ENCODE data around the gene SERINC2. TPM values are rescaled to one million over a fixed set of nuclear protein-coding genes. Genes with fewer than 3 reads are reported as not detected.

Gene SERINC2
- total RNA-seq, 3 donors from 2014 or later (not counting 1 experiment from before 2014, with no cell fraction given), result 0.25 to 1.1 (median 0.40) TPM

- no peak overlapping the region for H3K27ac Mint-ChIP-seq
- Histone ChIP-seq H3K27me3 (ENCODE audit: control insufficient read depth, insufficient read depth, low read length) (no peaks in the 10 kb centered on the region), H3K36me3 (ENCODE audit: control insufficient read depth, insufficient read depth, low read length) (no peaks in the 10 kb centered on the region), H3K4me3 (ENCODE audit: low read length) (no peak overlapping the region), H3K9me3 (ENCODE audit: control insufficient read depth, insufficient read depth, low read length) (no peaks in the 10 kb centered on the region), H3K4me1 (ENCODE audit: control insufficient read depth, insufficient read depth, low read length) (peaks cover 9% of the 10 kb centered on the region), H3K27ac (ENCODE audit: low read length) (no peak overlapping the region)
- TF ChIP-seq, protein P1, sequence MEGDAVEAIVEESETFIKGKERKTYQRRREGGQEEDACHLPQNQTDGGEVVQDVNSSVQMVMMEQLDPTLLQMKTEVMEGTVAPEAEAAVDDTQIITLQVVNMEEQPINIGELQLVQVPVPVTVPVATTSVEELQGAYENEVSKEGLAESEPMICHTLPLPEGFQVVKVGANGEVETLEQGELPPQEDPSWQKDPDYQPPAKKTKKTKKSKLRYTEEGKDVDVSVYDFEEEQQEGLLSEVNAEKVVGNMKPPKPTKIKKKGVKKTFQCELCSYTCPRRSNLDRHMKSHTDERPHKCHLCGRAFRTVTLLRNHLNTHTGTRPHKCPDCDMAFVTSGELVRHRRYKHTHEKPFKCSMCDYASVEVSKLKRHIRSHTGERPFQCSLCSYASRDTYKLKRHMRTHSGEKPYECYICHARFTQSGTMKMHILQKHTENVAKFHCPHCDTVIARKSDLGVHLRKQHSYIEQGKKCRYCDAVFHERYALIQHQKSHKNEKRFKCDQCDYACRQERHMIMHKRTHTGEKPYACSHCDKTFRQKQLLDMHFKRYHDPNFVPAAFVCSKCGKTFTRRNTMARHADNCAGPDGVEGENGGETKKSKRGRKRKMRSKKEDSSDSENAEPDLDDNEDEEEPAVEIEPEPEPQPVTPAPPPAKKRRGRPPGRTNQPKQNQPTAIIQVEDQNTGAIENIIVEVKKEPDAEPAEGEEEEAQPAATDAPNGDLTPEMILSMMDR (IDR thresholded peaks at IDR 0.05), result no peak
- H3K36me3 Mint-ChIP-seq, result no peaks in the 10 kb centered on the region
- peak overlapping the region; percentile 17 for H3K4me3 Mint-ChIP-seq
- DNase-seq, result no peak
- H3K4me1 Mint-ChIP-seq, result peaks cover 14 to 18% of the 10 kb centered on the region in 2 donors
- H3K9me3 Mint-ChIP-seq, result no peaks in the 10 kb centered on the region
- WGBS (ENCODE audit: insufficient coverage), result 91% methylated on average over 3 of the region's 3 CpGs
- ATAC-seq, result no peak
- peaks cover 0 to 2% of the 10 kb centered on the region in 2 donors for H3K27me3 Mint-ChIP-seq (ENCODE audit: low read depth in 2 of 2)
- intact Hi-C loops (cut with micrococcal nuclease), result no loop called here
Measured at GRCh38 chr1:31396633-31397351, 16.2 kb upstream of the SERINC2 start.

GRCh38 chr1:31397360-31398095 is 15.5 kb upstream of the SERINC2 start:
- no peak for ATAC-seq
- TF ChIP-seq, protein P1 (IDR thresholded peaks at IDR 0.05), result no peak
- Histone ChIP-seq H3K27ac (ENCODE audit: low read length) (no peak overlapping the region), H3K4me1 (ENCODE audit: control insufficient read depth, insufficient read depth, low read length) (peaks cover 9% of the 10 kb centered on the region), H3K36me3 (ENCODE audit: control insufficient read depth, insufficient read depth, low read length) (no peaks in the 10 kb centered on the region), H3K9me3 (ENCODE audit: control insufficient read depth, insufficient read depth, low read length) (no peaks in the 10 kb centered on the region), H3K27me3 (ENCODE audit: control insufficient read depth, insufficient read depth, low read length) (no peaks in the 10 kb centered on the region), H3K4me3 (ENCODE audit: low read length) (no peak overlapping the region)
- Mint-ChIP-seq H3K36me3 (no peaks in the 10 kb centered on the region), H3K27me3 (ENCODE audit: low read depth in 2 of 2) (peaks cover 0 to 3% of the 10 kb centered on the region in 2 donors), H3K27ac (no peak overlapping the region), H3K4me1 (peaks cover 14 to 18% of the 10 kb centered on the region in 2 donors), H3K9me3 (no peaks in the 10 kb centered on the region), H3K4me3 (no peak overlapping the region)
- DNase-seq, result no peak
- intact Hi-C loops (cut with micrococcal nuclease), result no loop called here
- WGBS (ENCODE audit: insufficient coverage), result 69% methylated on average over 4 of the region's 4 CpGs

- no peaks in the 10 kb centered on the region for H3K27me3 ChIP-seq (ENCODE audit: control insufficient read depth, insufficient read depth, low read length)
- DNase-seq (no peak), ATAC-seq (no peak)
- no peak overlapping the region for H3K4me3 Mint-ChIP-seq
- H3K27ac ChIP-seq (ENCODE audit: low read length), result no peak overlapping the region
- no peak overlapping the region for H3K27ac Mint-ChIP-seq
- H3K27me3 Mint-ChIP-seq (ENCODE audit: low read depth in 2 of 2), result peaks cover 0 to 5% of the 10 kb centered on the region in 2 donors
- peaks cover 14 to 18% of the 10 kb centered on the region in 2 donors for H3K4me1 Mint-ChIP-seq
- H3K36me3 Mint-ChIP-seq, result no peaks in the 10 kb centered on the region
- TF ChIP-seq, protein P1 (IDR thresholded peaks at IDR 0.05), result no peak
- no peaks in the 10 kb centered on the region for H3K9me3 ChIP-seq (ENCODE audit: control insufficient read depth, insufficient read depth, low read length)
- peaks cover 9% of the 10 kb centered on the region for H3K4me1 ChIP-seq (ENCODE audit: control insufficient read depth, insufficient read depth, low read length)
- no peaks in the 10 kb centered on the region for H3K36me3 ChIP-seq (ENCODE audit: control insufficient read depth, insufficient read depth, low read length)
- intact Hi-C loops (cut with micrococcal nuclease), result no loop called here
- H3K9me3 Mint-ChIP-seq, result no peaks in the 10 kb centered on the region
- H3K4me3 ChIP-seq (ENCODE audit: low read length), result no peak overlapping the region
- 96% methylated on average over 2 of the region's 2 CpGs for WGBS (ENCODE audit: insufficient coverage)
Measured at GRCh38 chr1:31398246-31398645, 14.8 kb upstream of the SERINC2 start.

Measured in natural killer cell (primary cell).